H1 (cell line): ENCODE data around the gene STYXL1. TPM values are rescaled to one million over a fixed set of nuclear protein-coding genes. Genes with fewer than 3 reads are reported as not detected.

ENCODE experiments used
- CTCF ChIA-PET: fragments of 300-600 bp; sonication (Branson Sonifier 250); formaldehyde crosslinking; loops from one replicate; lab custom pipeline; 2021; ENCODE audit not compliant: partially characterized antibody; lab: Charles Lee
- POLR2A ChIA-PET: fragments of 300-600 bp; sonication (Branson Sonifier 250); formaldehyde crosslinking; loops from one replicate; lab custom pipeline; 2021; ENCODE audit warnings: inconsistent platforms; ENCODE audit not compliant: partially characterized antibody; lab: Charles Lee
- DNase-seq, 2 experiments: peaks; one replicate each; pipeline versions ENCODE4 v3.0.0 to v3.0.0-alpha.2; 2010 to 2022; ENCODE audit warnings: low spot score in 2 of 2, low read depth in 1 of 2, mixed read lengths in 1 of 2
- FAIRE-seq: peaks from 2 replicates; lab custom pipeline; 2011; peaks lifted over from hg19 to GRCh38; lab: Jason Lieb, UNC
- H2AFZ ChIP-seq: 2 replicates; pipeline ENCODE4 v1.8.1; 2012; ENCODE audit warnings: low read length, inconsistent platforms
- H2AK5ac ChIP-seq: 2 replicates; pipeline ENCODE4 v1.6.1; 2013; ENCODE audit warnings: low read depth, low read length
- H2BK120ac ChIP-seq: replicated peaks from 2 replicates; pipeline ENCODE3; 2013; ENCODE audit warnings: low read depth, low read length, inconsistent platforms
- H2BK12ac ChIP-seq: 2 replicates; pipeline ENCODE4 v1.6.1; 2013; ENCODE audit warnings: low read depth, low read length
- H2BK15ac ChIP-seq: 2 replicates; pipeline ENCODE4 v1.6.1; 2013; ENCODE audit warnings: low read length
- H2BK20ac ChIP-seq: 2 replicates; pipeline ENCODE4 v1.6.1; 2013; ENCODE audit warnings: low read length
- H2BK5ac ChIP-seq: 2 replicates; pipeline ENCODE4 v1.6.1; 2013; ENCODE audit warnings: low read depth, low read length
- H3K14ac ChIP-seq: 2 replicates; pipeline ENCODE4 v1.6.1; 2013; ENCODE audit warnings: inconsistent platforms; ENCODE audit not compliant: insufficient read length
- H3K18ac ChIP-seq: 2 replicates; pipeline ENCODE4 v1.6.1; 2013; ENCODE audit warnings: low read length; ENCODE audit errors: extremely low read depth
- H3K23ac ChIP-seq: 2 replicates; pipeline ENCODE4 v1.6.1; 2013; ENCODE audit warnings: inconsistent platforms; ENCODE audit not compliant: insufficient read length
- H3K23me2 ChIP-seq: 2 replicates; pipeline ENCODE4 v1.6.1; 2013; ENCODE audit warnings: low read depth, low read length
- H3K27ac ChIP-seq: 2 replicates; pipeline ENCODE4 v1.6.1; 2011; ENCODE audit warnings: low read depth, low read length, inconsistent platforms
- H3K27me3 ChIP-seq, 4 experiments: replicated peaks in 1 of 4; 1 replicate in 1 of 4; 2 replicates in 3 of 4; pipeline versions ENCODE4 v1.6.1 to v1.8.1; 2011 to 2013; ENCODE audit warnings: low read length in 3 of 4, mild to moderate bottlenecking in 3 of 4, inconsistent platforms in 2 of 4, mixed read lengths in 2 of 4, moderate library complexity in 1 of 4; ENCODE audit not compliant: control insufficient read depth in 3 of 4, insufficient read depth in 3 of 4; ENCODE audit errors: extremely low read depth in 1 of 4
- H3K36me3 ChIP-seq, 4 experiments: 2 replicates each; pipeline versions ENCODE4 v1.6.1 to v1.8.1; 2011 to 2013; ENCODE audit warnings: mild to moderate bottlenecking in 4 of 4, low read length in 3 of 4, moderate library complexity in 2 of 4, control low read depth in 1 of 4, inconsistent platforms in 1 of 4; ENCODE audit not compliant: insufficient read depth in 4 of 4, control insufficient read depth in 2 of 4
- H3K4ac ChIP-seq: replicated peaks from 2 replicates; pipeline ENCODE3; 2013; ENCODE audit warnings: low read length, low read depth, mixed read lengths, inconsistent platforms; ENCODE audit not compliant: insufficient read length
- H3K4me1 ChIP-seq, 4 experiments: replicated peaks in 1 of 4; 1 replicate in 1 of 4; 2 replicates in 3 of 4; pipeline versions ENCODE4 v1.6.1 to v1.8.1; 2011 to 2013; ENCODE audit warnings: low read length in 3 of 4, inconsistent platforms in 2 of 4, mixed read lengths in 1 of 4; ENCODE audit not compliant: insufficient read depth in 4 of 4, control insufficient read depth in 3 of 4
- H3K4me2 ChIP-seq, 2 experiments: 2 replicates each; pipeline versions ENCODE4 v1.6.1 to v1.8.1; 2011 to 2013; ENCODE audit warnings: low read depth in 2 of 2, low read length in 2 of 2, control low read depth in 1 of 2, inconsistent platforms in 1 of 2, mild to moderate bottlenecking in 1 of 2; ENCODE audit not compliant: insufficient read depth in 1 of 2
- H3K4me3 ChIP-seq, 4 experiments: fragments of 200-600, 300-600 bp in 1 of 4; sonication (generic), shearing (Covaris generic), sonication (Bioruptor Twin) in 1 of 4; 2 replicates each; pipeline versions ENCODE4 v1.5.1 to v1.8.1; 2011 to 2016; ENCODE audit warnings: low read length in 4 of 4, low read depth in 3 of 4, control low read depth in 2 of 4, inconsistent platforms in 2 of 4, mild to moderate bottlenecking in 2 of 4, mixed read lengths in 1 of 4, moderate library complexity in 1 of 4; ENCODE audit not compliant: insufficient read depth in 2 of 4; ENCODE audit errors: extremely low read depth in 1 of 4
- H3K56ac ChIP-seq: replicated peaks from 2 replicates; pipeline ENCODE3; 2013; ENCODE audit warnings: low read depth, mild to moderate bottlenecking, mixed read lengths, low read length, inconsistent platforms; ENCODE audit not compliant: insufficient read length
- H3K79me1 ChIP-seq: 2 replicates; pipeline ENCODE4 v1.6.1; 2013; ENCODE audit warnings: low read depth, low read length, control low read depth
- H3K79me2 ChIP-seq, 2 experiments: 2 replicates each; pipeline versions ENCODE4 v1.6.1 to v1.8.1; 2012 to 2013; ENCODE audit warnings: low read length in 2 of 2, mild to moderate bottlenecking in 2 of 2, inconsistent platforms in 1 of 2; ENCODE audit not compliant: insufficient read depth in 2 of 2, control insufficient read depth in 1 of 2
- H3K9ac ChIP-seq, 4 experiments: replicated peaks in 1 of 4; 1 replicate in 1 of 4; 2 replicates in 3 of 4; pipeline versions ENCODE4 v1.6.1 to v1.8.1; 2011 to 2013; ENCODE audit warnings: low read depth in 3 of 4, low read length in 3 of 4, control low read depth in 2 of 4, mild to moderate bottlenecking in 2 of 4, moderate library complexity in 2 of 4, inconsistent platforms in 1 of 4; ENCODE audit errors: extremely low read depth in 1 of 4
- H3K9me3 ChIP-seq, 2 experiments: 2 replicates each; pipeline versions ENCODE4 v1.6.1 to v1.8.1; 2012 to 2013; ENCODE audit warnings: mild to moderate bottlenecking in 2 of 2, moderate library complexity in 2 of 2, control low read depth in 1 of 2, inconsistent platforms in 1 of 2, low read depth in 1 of 2, low read length in 1 of 2, mixed read lengths in 1 of 2; ENCODE audit not compliant: insufficient read depth in 2 of 2
- H4K20me1 ChIP-seq, 2 experiments: replicated peaks in 1 of 2; 2 replicates each; pipeline versions ENCODE3 to v1.8.1; 2011 to 2013; ENCODE audit warnings: inconsistent platforms in 2 of 2, low read length in 2 of 2, mild to moderate bottlenecking in 1 of 2; ENCODE audit not compliant: insufficient read depth in 2 of 2, control insufficient read depth in 1 of 2
- H4K5ac ChIP-seq: 2 replicates; pipeline ENCODE4 v1.6.1; 2013; ENCODE audit warnings: low read length, low read depth, mixed read lengths, inconsistent platforms; ENCODE audit not compliant: insufficient read length
- H4K8ac ChIP-seq: 2 replicates; pipeline ENCODE4 v1.8.0; 2013; ENCODE audit warnings: mild to moderate bottlenecking, moderate library complexity, low read length, inconsistent platforms; ENCODE audit not compliant: insufficient read depth; ENCODE audit errors: extremely low read depth
- H4K91ac ChIP-seq: replicated peaks from 2 replicates; pipeline ENCODE3; 2013; ENCODE audit warnings: low read length, mixed read lengths, inconsistent platforms; ENCODE audit not compliant: insufficient read length
- BACH1 ChIP-seq: IDR thresholded peaks from 2 replicates; pipeline ENCODE4 v1.6.1; 2012; ENCODE audit warnings: low read length, improper control_type of control experiment
- CBX5 ChIP-seq: fragments of 300-800, 300-1000 bp; sonication (generic); IDR thresholded peaks from 2 replicates; pipeline ENCODE4 v1.7.1; 2016; ENCODE audit warnings: antibody characterized with exemption, low read length, low read depth
- CBX8 ChIP-seq: fragments of 300-800, 300-1000 bp; sonication (generic); IDR thresholded peaks from 2 replicates; pipeline ENCODE4 v1.7.1; 2016; ENCODE audit warnings: low read depth, low read length, borderline replicate concordance
- CEBPB ChIP-seq: IDR thresholded peaks from 2 replicates; pipeline ENCODE4 v1.6.1; 2012; ENCODE audit warnings: low read depth, low read length
- JUND ChIP-seq: IDR thresholded peaks from 2 replicates; pipeline ENCODE4 v1.6.1; 2011; ENCODE audit warnings: mild to moderate bottlenecking, improper control_type of control experiment, low read length
- NRF1 ChIP-seq: IDR thresholded peaks from 2 replicates; pipeline ENCODE4 v1.6.1; 2011; ENCODE audit warnings: mild to moderate bottlenecking, low read depth, low read length, improper control_type of control experiment
- PHF8 ChIP-seq: fragments of 200-600 bp; sonication (generic); conservative IDR thresholded peaks from 2 replicates; pipeline ENCODE4 v1.7.1; 2012; ENCODE audit warnings: low read depth, mild to moderate bottlenecking, inconsistent platforms, low read length, moderate library complexity
- POLR2AphosphoS5 ChIP-seq: IDR thresholded peaks from 2 replicates; pipeline ENCODE4 v1.6.1; 2011; ENCODE audit warnings: low read depth, low read length
- POU5F1 ChIP-seq: IDR thresholded peaks from 2 replicates; pipeline ENCODE4 v1.6.1; 2011; ENCODE audit warnings: low read depth, mild to moderate bottlenecking, low read length, moderate library complexity
- RAD21 ChIP-seq, 2 experiments: IDR thresholded peaks in 1 of 2; conservative IDR thresholded peaks in 1 of 2; 2 replicates each; pipeline ENCODE4 v1.6.1; 2011; ENCODE audit warnings: low read depth in 2 of 2, low read length in 2 of 2, improper control_type of control experiment in 1 of 2, inconsistent platforms in 1 of 2, mild to moderate bottlenecking in 1 of 2, moderate library complexity in 1 of 2
- SIX5 ChIP-seq: IDR thresholded peaks from 2 replicates; pipeline ENCODE4 v1.6.1; 2011; ENCODE audit warnings: mild to moderate bottlenecking, low read depth, low read length
- TAF1 ChIP-seq: IDR thresholded peaks from 2 replicates; pipeline ENCODE4 v1.6.1; 2011; ENCODE audit warnings: mild to moderate bottlenecking, low read depth, low read length
- TBP ChIP-seq: IDR thresholded peaks from 2 replicates; pipeline ENCODE4 v1.6.1; 2011; ENCODE audit warnings: low read depth, low read length, improper control_type of control experiment
- YY1 ChIP-seq: IDR thresholded peaks from 2 replicates; pipeline ENCODE4 v1.6.1; 2011; ENCODE audit warnings: low read depth, mild to moderate bottlenecking, low read length
- WGBS, 2 experiments: shearing (Covaris generic) in 1 of 2; methylation state at CpG; one replicate each; pipeline versions ENCODE4 v1.1.6 to v1.1.7; 2013 to 2015; ENCODE audit warnings: low lambda C conversion rate in 2 of 2, mixed read lengths in 2 of 2, inconsistent platforms in 1 of 2, low coverage in 1 of 2, missing lambda C conversion rate in 1 of 2; ENCODE audit not compliant: insufficient replicate concordance in 2 of 2, insufficient coverage in 1 of 2, insufficient read length in 1 of 2; ENCODE audit errors: extremely low coverage in 1 of 2, missing lambda C conversion rate in 1 of 2; 5-methylcytosine and 5-hydroxymethylcytosine counted together
- polyA plus RNA-seq, 7 experiments: library from polyadenylated mRNA; depleted of rRNA in 3 of 7; stranded (reverse) in 5 of 7; unstranded in 2 of 7; fragments of >200 nt in 5 of 7; fragments of 200-250 nt in 2 of 7; gene quantifications; 1 replicate in 5 of 7; 2 replicates in 1 of 7; 4 replicates in 1 of 7; pipeline versions ENCODE4 v1.2.1 to v1.2.3, GENCODE V29; 2011 to 2013; ENCODE audit warnings: missing spikeins in 2 of 7, mixed read lengths in 2 of 7
- total RNA-seq: library from RNA; stranded (reverse); fragmentation: NEBNext Ultra II Directional; extraction: Animal tissue kit (Norgen Biotek cat#: 25700); gene quantifications from 2 replicates; pipeline ENCODE4 v1.2.1, GENCODE V29; 2021
- TF ChIP-seq, protein P1 (sequence below): IDR thresholded peaks from 2 replicates; pipeline ENCODE4 v1.6.1; 2012; ENCODE audit warnings: inconsistent platforms

The STYXL1 gene
- total and polyA plus RNA-seq, 2 of the 8 experiments (the other 6 are each of a cell fraction or from before 2014, with no cell fraction given) = 32.3 to 53.9 TPM

DNA sequence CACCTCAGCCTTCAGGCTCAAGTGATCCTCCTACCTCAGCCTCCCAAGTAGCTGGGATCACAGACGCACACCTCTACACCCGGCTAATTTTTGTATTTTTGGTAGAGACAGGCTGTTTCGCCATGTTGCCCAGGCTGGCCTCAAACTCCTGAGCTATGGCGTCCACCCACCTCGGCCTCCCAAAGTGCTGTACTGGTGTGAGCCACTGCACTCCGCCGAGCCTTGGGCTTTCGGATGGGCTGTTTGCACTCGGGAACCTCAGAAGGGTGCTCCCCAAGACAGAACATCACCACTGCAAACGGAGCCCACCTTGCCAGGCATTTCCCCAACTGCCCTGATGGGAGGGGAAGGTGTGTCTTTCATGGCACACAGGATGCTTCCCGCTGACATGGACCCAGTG, 80.7 kb downstream of the STYXL1 start:
- POLR2A ChIA-PET = interaction anchor here (0.6 to 2.8 kb wide), 5 partner anchors 51 to 100 kb away, joined by 3 to 8 read pairs (median 5); partner anchors contain the start of genes MDH2, POR and STYXL1
- TF ChIP-seq POLR2AphosphoS5 (no peak), RAD21 (IDR thresholded peaks at IDR 0.05 in 1 of 2, conservative IDR thresholded peaks at IDR 0.05 in 1 of 2; ENCODE audit: low read depth in 2 of 2, low read length in 2 of 2) (no peak), CEBPB (no peak), CBX8 (no peak), POU5F1 (no peak), TBP (no peak), YY1 (no peak), JUND (no peak), SIX5 (no peak), BACH1 (no peak), TAF1 (no peak), CBX5 (no peak), PHF8 (no peak), NRF1 (no peak)
- TF ChIP-seq, protein P1, sequence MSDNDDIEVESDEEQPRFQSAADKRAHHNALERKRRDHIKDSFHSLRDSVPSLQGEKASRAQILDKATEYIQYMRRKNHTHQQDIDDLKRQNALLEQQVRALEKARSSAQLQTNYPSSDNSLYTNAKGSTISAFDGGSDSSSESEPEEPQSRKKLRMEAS = no peak

More for the DNA sequence above, 80.7 kb downstream of the STYXL1 start:
- H2BK12ac ChIP-seq = no peak overlapping the region
- H3K36me3 ChIP-seq = peaks cover 0 to 17% (median 0%) of the 10 kb centered on the region in 4 experiments; a peak in 2 of 8 replicates
- no peak overlapping the region for H4K5ac ChIP-seq
- H2BK15ac ChIP-seq = no peak overlapping the region
- CTCF ChIA-PET = interaction anchor here (0.6 to 2.9 kb wide), 7 partner anchors 10 to 90 kb away, joined by 3 to 10 read pairs (median 4); no protein-coding TSS in a partner anchor
- no peak overlapping the region for H2BK20ac ChIP-seq
- no peak overlapping the region for H3K18ac ChIP-seq
- no peak overlapping the region for H3K23ac ChIP-seq
- no peak overlapping the region for H3K4me3 ChIP-seq
- H3K27me3 ChIP-seq = no peaks in the 10 kb centered on the region
- H3K4ac ChIP-seq = no peak overlapping the region
- H3K4me2 ChIP-seq = no peak overlapping the region
- H2BK120ac ChIP-seq = no peak overlapping the region
- no peak overlapping the region for H2AK5ac ChIP-seq
- no peak overlapping the region for H3K9ac ChIP-seq
- H3K79me2 ChIP-seq = no peaks in the 10 kb centered on the region
- no peak overlapping the region for H4K8ac ChIP-seq
- H3K23me2 ChIP-seq = no peaks in the 10 kb centered on the region
- 93% methylated on average over 11 of the region's 11 CpGs; no CpG with 5 or more reads in 1 of the 2 experiments for WGBS, 2 experiments
- H3K9me3 ChIP-seq = no peaks in the 10 kb centered on the region
- no peak overlapping the region for H3K27ac ChIP-seq
- DNase-seq (no peak), FAIRE-seq (no peak)
- H2AFZ ChIP-seq = no peak overlapping the region
- 0 out of 7 replicates have a peak, but pooled peaks cover 0 to 2% (median 0%) of the 10 kb centered on the region in 4 experiments for H3K4me1 ChIP-seq
- H3K14ac ChIP-seq = no peak overlapping the region
- H2BK5ac ChIP-seq = peak overlapping the region; percentile 5; the same call in 1 of the 2 replicates
- no peak overlapping the region for H4K91ac ChIP-seq
- peaks cover 3 to 18% of the 10 kb centered on the region in 2 experiments for H4K20me1 ChIP-seq
- H3K79me1 ChIP-seq = peaks cover 7% of the 10 kb centered on the region
- no peak overlapping the region for H3K56ac ChIP-seq
